Stimulated activated CD4-positive, alpha-beta T cell treated with anti-CD3 and anti-CD28 coated beads, Interleukin-1b, Interleukin-23, amount 100 ng/mL, for 24 hours (primary cell): ENCODE data around the gene ARHGAP24.
"Not testable (repeated sequence)": the region's sequence is repeated elsewhere in the genome, so short reads cannot be mapped to it uniquely, and the experiment has no call there.

ENCODE experiments used
- DNase-seq, 4 experiments: peaks; one replicate each; pipeline ENCODE4 v3.0.0-alpha.2; 2020; ENCODE audit warnings: low read depth in 4 of 4, low spot score in 1 of 4

ARHGAP24 gene

DNA sequence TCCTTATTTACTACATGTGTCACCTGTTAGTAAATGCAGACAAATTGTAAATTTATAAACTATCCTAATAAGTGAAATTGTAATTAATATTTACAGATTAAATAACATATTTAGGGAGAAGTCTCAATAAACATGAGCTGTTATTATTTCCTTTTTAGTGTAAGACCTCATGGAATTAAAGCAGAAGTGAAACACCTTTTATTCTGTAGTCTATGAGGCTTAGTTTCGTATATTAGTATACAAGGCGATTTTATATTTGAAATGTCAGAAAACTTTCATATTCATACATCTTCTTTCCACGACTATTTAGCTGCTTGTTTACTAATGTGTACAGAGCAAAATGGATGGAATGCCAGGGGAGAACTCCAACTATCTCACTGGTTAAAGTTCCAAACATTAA, 414.4 kb downstream of the ARHGAP24 start:
- DNase-seq = no peak

DNA sequence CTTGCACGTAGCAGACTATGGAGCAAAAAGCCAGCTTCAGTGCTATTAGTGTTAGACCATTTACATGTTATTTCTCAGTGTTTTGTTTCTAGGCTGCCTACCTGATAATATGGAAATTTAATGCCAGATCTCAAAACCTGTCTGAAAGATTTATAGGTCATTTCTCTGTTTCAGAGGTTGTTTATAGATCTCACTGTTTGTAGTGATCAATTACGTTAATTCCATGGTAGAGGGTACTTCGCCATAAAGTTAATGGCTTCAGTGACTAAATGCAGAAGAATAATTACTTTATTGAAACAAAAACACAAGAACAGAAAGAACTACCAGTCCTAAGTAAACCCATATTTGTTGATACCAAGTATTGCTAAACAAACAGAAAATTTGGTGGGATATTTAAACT, 420.8 kb downstream of the ARHGAP24 start:
- DNase-seq = no peak

DNA sequence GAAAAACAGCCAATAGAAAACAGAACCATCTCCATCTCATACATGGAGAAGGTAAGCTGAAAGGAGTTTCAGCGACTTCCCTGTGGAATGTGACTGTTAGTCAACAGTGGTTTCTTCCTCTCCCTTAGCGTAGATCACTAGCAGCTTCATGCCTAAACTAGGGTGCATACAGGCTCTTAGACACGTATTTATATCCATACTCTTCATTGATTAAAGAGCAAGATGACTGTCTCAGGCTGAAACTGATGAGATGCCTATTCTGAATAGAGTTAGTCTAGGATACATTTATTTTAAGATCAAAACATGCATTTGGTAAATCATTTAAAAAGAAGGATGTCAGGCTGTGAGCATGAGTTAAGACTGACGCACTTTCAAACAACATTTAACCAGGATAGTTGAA, 423.3 kb downstream of the ARHGAP24 start:
- DNase-seq = no peak

DNA sequence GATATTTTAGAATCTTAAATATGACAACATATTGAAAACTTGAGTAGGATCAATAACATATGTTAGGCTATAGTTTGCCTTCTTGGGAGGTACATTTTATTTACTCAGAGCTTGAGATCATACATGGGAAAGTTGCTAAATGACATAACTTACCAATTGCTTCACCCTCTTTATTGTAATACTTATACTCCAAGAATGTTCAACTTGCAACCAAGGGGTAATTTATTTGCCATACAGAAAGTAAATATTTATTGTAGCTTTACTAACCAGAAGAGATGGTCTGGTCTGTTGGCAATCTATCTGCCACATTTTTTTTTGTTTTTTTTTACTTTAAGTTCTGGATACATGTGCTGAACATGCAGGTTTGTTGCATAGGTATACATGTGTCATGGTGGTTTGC, 426.6 kb downstream of the ARHGAP24 start:
- no peak for DNase-seq

DNA sequence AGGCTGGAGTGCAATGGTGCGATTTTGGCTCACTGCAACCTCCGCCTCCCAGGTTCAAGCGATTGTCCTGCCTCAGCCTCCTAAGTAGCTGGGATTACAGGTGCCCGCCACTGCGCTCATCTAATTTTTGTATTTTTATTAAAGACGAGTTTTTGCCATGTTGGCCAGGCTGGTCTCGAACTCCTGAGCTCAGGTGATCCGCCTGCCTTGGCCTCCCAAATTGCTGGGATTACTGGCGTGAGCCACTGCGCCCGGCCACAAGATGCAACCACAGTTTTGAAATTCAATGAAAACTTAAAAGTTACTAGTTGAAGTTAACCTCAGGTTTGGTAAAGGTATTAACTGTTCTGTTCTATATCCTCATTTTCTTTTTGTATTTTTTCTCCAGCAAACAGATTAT, 427.7 kb downstream of the ARHGAP24 start:
- not testable (repeated sequence) for DNase-seq

DNA sequence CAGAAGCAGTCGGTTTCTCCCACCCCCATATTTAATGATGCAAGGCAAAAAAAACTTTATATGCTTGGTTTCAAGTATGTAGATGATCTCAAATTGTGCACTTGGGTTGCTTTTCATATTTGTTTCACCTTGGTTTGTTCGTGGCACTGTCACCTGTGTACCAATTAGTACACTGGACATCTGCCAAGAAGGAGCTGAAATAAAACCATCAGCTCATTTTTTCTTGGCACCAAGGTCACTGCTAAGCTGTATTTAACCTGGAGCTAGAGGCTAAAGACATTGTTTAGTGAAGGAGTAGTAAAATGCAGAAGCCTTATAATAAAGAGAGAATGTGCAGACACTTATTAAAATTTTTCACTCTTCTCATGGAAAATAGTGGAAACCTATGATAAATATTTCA, 430.8 kb downstream of the ARHGAP24 start:
- no peak for DNase-seq

DNA sequence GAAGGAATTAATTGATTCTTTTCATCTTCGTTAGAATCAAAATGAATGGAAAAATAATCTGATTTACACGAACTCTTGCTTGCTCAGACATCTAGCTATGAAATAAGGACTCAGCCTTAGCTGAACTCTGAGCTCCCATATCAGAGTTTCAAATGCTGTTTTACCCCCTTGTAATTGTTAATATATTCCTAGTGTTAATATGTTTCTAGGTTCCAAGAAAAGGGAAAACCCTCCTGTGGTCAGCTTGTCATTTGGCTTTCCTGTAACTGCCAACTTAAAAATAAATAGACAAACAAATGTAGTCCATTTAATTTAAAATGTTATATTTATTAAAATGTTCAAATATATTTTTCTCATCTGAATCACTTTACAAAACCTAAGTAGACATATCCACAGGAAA, 432.1 kb downstream of the ARHGAP24 start:
- DNase-seq = no peak

DNA sequence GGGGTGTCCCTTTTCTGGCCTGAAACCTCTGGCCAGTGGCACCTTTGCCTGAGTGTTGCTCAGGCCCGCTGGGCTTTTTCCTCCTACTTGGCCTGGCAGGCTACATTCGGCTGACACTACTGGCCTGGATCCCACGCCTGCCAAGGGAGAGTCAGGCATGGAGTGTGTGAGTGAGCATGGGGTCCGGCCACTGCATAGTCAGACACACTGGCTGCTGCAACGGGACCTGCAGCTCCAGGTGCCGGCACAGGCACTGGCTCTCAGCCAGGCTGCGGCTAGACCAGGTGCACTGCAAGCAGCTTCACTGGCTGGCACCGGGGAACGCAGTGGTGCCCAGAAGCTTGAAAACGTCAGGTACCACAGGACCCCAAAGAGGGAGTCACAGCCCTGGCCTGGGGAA, 434.9 kb downstream of the ARHGAP24 start:
- DNase-seq = no peak

DNA sequence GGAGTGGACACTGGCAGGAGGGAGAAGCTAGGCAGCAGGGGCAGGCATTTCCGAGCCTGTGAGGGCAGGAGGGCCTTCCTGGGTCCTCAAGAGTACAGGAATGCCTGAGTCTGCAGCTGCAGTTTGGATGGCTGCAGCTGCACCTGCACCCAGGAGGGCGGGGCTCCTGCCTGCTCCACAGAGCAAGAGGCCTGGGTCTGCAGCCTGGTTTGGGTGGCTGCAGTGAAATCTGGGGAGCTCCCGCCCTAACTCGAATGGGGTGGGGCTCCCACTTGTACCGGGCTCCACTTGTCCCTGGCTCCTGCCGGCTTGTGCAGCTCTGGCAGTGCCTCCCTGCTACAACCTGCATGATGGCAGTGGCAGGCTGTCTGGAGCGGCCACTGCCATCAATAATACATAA, 436.0 kb downstream of the ARHGAP24 start:
- no peak for DNase-seq

DNA sequence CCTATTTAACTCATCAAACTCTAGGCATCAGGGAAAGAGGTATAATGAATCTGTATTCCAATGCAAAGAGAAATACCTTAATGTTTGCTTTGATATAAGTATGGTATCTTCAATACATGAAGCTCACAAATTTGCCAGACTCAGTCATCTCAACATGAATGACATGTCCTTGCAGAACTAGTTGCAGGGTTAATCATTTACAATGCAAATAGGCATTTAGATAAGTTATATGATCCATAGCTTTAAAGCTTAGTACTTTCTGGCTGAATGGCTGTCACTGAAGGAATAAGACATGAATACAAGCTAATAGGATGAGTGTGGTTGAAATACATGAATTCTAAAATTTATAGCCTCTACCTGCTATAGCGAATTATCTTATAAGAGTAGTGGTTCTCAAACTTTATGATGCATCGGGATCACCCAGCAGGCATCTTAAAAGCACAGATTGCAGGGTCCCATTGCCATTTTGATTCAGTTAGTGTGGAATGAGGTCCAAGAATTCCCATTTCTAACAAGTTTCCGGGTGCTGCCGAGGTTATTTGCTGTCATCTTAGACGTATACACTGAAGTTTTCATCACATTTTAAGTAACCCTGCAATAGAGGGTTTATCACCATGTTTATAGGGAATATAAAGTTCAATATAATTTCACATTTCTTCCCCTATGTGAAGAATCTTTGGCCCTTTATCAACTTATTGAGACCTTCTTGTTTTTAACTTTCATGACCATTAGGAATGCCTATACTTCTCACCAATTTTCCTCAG, 439.2 kb downstream of the ARHGAP24 start:
- DNase-seq = no peak

DNA sequence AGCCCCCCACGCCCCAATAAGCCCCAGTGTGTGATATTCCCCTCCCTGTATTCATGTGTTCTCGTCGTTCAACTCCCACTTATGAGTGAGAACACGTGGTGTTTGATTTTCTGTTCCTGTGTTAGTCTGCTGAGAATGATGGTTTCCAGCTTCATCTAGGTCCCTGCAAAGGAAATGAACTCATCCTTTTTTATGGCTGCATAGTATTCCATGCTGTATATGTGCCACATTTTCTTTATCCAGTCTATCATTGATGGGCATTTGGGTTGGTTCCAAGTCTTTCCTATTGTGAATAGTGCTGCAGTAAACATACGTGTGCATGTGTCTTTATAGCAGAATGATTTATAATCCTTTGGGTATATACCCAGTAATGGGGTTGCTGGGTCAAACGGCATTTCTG, 440.6 kb downstream of the ARHGAP24 start:
- not testable (repeated sequence) for DNase-seq

DNA sequence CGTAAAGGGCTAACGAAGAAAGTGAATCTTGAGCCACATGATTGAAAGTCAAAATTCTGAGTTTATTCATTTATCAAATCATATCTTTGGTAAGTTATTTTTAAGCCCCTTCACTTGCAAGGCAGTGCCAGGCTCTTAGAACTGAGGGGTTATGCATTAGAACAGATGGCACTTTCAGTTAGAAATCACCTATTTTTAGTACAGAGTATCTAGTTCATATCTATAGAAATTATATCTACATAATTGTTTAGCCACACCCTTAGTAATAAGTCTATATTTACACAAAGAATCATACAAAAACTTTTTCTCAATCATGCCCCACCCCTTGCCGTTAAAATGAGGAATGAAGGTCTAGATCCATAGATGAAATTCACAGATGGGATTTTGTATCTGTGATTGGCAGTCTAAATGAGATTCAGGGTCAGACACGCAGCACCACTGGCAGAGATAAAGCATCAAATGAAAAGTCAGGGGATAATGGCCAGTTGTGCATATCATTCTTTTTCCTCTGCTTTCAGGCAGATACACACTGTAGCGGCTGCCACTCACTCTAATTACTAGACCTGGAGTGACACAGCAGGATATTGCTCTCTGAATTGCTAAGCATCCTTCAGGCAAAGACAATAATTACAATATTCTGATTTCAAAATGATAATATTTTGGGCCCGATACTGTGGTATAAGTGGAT, 444.4 kb downstream of the ARHGAP24 start:
- no peak for DNase-seq

DNA sequence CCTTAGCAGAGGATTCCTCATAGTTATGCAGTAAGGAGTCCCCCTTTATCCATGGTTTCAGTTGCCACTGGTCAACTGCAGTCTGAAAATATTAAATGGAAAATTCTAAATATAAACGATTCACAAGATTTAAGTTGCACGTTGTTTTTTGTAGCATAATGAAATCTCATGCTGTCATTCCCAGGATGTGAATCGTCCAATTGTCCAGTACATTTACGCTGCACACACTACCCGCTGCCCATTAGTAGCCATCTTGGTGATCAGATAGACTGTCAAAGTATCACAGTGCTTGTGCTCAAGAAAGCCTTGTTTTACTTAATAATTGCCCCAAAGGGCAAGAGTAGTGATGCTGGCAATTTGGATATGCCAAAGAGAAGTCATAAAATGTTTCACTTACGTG, 450.1 kb downstream of the ARHGAP24 start:
- no peak for DNase-seq

DNA sequence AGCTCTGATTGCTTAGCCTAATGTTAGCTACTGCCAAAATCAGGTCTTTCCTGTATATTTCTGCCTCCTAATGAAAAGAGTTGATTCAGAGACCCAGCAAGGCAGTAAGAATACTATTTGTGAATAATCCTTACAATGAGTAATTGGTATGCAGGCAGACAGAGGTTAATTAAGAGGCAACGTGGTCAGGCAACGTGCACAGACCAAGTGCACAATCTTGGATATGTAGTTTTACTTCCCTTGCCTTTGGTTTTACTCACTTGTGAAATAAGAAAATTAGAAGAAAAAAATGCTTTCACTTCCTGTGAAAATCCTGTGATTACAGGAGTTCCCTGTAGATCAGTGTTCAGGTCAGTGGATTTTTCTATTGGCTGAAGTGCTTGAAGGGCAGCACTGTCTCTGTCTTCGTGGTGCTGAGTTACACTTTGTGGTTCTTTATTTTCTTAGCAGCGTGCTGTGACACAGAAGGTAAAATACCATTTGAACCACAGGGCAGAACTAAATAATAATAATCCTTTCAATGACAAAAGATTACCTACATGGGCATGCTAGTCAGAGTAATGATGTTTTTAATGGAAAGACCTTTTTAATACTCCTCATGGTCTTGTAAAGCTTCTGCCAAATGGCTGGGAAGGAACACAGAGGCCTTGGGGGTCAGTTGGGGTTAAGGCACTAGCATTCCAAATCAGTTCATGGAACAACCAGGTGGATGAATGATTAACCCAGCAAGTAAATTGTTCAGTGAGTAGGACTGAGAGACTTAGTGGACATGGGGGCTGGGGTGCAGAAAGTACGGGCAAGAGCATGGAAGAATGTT, 454.0 kb downstream of the ARHGAP24 start:
- no peak for DNase-seq

DNA sequence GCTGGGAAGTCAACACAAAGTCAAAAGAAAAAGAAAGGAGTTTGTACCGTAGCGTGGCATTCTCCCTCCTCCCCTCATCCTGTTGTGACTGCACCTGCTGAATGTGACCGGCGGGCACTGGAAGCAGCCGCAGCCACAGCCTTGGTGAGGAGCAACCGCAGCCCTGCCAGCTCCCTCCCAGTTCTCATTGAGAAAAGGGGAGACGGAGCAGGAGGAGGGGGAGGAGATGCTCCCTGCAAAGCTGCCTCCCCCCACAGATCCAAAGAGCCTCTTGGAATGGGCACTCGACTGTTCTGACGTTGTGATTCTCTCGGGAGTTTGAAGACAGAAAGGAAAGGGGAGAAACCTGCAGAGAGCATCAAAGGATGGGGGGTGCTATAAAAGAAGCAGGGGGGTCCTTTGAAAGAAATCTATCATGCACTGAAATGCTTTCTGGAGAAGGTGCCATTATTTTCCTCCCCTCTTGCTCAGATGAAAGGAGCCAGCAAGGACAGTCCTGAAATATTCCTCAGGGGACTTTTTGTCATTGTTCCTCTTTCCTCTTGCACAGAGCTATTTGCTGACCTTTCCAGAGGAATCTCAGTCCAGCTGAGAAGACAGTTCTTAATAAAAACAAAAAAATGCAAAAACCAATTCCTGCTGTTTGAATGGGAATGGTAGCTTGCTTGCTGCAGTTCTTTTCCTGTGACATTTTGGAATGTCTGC, 455.2 kb downstream of the ARHGAP24 start:
- DNase-seq = no peak

DNA sequence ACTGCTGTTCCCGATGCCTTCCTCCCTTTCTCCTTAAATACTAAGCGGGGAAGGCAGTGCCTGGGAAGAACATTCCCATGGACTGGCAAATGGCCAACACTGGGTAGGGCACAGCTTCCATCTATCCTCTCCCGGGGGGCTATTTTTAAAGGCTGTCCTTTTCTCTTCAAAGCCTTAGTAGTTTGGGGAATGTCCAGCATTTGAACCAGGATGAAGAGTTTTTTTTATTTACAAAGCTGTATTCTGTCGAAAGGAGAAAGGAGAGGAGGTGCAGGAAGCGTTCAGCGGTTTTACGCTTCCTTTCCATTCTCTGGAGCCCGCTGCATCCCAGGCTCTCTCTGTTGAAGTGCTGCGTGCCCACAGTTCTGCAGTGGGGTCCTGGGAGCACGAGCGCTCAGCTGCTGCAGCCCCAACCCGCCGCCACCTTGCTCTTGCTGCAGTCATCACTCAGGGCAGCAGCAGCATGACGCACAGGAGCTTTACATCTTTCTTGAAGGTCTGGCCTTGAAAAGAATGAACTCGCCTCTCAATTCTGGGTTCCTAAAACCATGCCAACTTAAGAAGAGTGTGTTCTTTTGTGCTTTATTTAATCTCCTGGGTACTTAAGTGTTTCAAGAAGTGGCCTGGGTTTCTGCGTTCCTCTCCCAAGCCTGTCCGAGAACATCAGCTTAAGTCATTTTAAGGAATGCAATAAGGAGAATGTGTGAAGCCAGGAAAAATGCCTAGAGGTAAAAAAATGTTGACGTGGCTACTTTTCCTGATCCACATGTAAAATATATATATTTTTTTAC, 457.7 kb downstream of the ARHGAP24 start:
- no peak for DNase-seq

DNA sequence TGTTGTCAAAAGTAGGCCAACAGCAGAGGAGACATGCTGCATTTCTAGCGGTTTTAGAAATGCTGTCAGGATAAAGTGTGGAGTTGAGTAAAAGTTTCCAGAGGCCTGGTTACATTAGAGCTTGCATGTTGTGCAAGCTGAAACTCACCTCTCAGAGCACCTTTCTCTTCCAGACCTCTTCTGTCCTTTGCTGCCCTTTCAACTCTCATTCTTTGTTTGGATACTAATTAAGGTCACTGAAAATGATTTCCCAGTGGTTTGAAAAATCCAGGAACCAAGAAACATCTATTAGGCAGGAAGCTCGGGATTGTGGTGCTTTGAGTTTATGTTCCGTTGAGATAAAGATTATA, 458.3 kb downstream of the ARHGAP24 start:
- no peak for DNase-seq

DNA sequence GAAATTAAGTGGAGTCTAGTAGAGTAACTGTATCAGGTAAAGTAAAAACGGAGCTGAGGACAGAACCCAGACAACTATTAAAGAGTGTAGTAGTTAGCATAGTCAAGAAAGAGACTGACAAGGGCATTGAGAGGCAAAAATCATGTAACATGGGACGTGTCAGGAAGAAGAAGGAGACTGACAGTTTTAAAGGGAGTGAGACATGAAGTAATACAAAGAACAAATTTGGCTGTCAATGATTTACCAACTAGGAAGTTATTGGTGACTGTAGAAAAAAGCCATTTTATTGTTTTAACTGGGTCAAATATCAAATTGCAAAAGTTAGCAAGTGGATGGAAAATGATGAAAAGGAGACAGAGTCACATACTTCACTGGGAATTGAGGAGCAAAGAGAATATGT, 462.6 kb downstream of the ARHGAP24 start:
- DNase-seq = no peak

DNA sequence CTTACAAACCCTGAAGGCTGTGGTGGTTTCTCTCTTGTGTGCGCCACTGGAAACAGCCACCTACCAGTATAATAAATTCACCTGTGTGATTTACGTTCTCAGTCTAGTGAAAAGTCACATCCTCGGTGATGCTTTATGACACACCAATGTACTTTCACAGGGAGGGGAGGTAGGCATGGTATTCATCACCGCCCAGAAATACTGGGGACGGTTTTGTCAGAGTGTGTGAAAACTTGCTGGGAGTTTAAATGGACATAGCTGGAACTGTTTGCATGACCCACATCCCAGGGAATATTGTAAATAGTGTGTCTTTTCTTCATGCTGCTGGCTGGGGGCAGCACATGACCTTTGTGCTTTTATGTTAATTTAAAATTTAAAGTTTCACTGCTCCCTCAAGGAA, 463.1 kb downstream of the ARHGAP24 start:
- DNase-seq = no peak

DNA sequence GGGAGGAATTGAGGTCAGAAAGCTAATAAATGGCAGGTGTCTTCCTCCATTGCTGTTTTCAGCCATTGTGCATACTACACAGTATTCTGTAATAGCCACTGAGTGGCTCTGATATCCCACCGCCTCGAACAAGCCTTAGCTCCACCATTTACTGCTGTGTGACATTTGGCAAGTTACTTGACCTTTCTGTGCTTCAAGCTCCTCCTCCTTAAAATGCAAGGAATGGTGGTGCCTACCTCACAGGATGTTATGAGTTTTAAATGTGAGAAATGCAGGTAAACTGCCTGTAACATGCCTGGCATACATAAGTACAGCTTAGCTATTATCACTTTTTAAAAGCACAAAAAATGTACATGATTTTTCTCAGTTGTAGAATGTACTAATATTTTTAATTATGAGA, 464.0 kb downstream of the ARHGAP24 start:
- no peak for DNase-seq

DNA sequence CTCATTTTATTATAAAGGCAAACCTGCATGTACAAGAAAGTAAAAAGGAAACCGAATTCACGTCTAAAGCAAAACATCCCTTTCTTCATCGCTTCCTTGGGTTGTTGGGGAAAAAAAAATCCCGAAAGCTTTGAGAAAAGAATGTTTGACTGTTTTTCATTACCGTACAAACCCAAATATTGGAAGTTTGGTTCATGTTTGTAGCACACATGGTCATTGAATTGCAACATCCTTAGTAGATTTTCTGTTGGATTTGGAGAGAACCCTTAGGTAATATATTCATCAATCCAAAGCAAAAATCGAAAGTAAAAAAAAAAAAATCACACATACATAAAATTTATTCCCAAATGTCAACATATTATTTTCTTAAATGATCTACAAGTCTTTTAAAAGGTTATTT, 464.6 kb downstream of the ARHGAP24 start:
- DNase-seq = no peak
